Mesenchymal stem cell (in vitro differentiated cells and primary cell): ENCODE measurements around the gene SIDT1.

Source experiments
- DNase-seq: peaks from one replicate; pipeline ENCODE4 v3.0.0-alpha.2; 2013
- H2AFZ ChIP-seq: one replicate; pipeline ENCODE4 v1.6.1; 2013; ENCODE audit warnings: low read depth, mild to moderate bottlenecking, control low read depth, inconsistent platforms, low read length, moderate library complexity
- H2AK5ac ChIP-seq: 2 replicates; pipeline ENCODE4 v1.6.1; 2013; ENCODE audit warnings: low read length, moderate library complexity, mild to moderate bottlenecking, inconsistent platforms; ENCODE audit not compliant: severe bottlenecking
- H2BK120ac ChIP-seq: one replicate; pipeline ENCODE4 v1.6.1; 2013; ENCODE audit warnings: low read depth, mild to moderate bottlenecking, inconsistent platforms, low read length, moderate library complexity
- H2BK12ac ChIP-seq, 2 experiments: one replicate each; pipeline ENCODE4 v1.6.1; 2013; ENCODE audit warnings: inconsistent platforms in 2 of 2, low read length in 2 of 2, mild to moderate bottlenecking in 2 of 2, moderate library complexity in 2 of 2, control low read depth in 1 of 2
- H2BK15ac ChIP-seq: one replicate; pipeline ENCODE4 v1.6.1; 2013; ENCODE audit warnings: mild to moderate bottlenecking, low read depth, inconsistent platforms; ENCODE audit not compliant: poor library complexity, severe bottlenecking
- H2BK5ac ChIP-seq: 2 replicates; pipeline ENCODE4 v1.6.1; 2013; ENCODE audit warnings: low read depth, mild to moderate bottlenecking, low read length, control low read depth, inconsistent platforms; ENCODE audit not compliant: poor library complexity, severe bottlenecking
- H3K14ac ChIP-seq, 2 experiments: one replicate each; pipeline ENCODE4 v1.6.1; 2013; ENCODE audit warnings: inconsistent platforms in 2 of 2, low read length in 2 of 2, control low read depth in 1 of 2, mild to moderate bottlenecking in 1 of 2, moderate library complexity in 1 of 2
- H3K18ac ChIP-seq, 2 experiments: one replicate each; pipeline ENCODE4 v1.6.1; 2013; ENCODE audit warnings: inconsistent platforms in 2 of 2, low read length in 2 of 2, control low read depth in 1 of 2, low read depth in 1 of 2, mild to moderate bottlenecking in 1 of 2
- H3K23ac ChIP-seq, 2 experiments: one replicate each; pipeline ENCODE4 v1.6.1; 2013; ENCODE audit warnings: inconsistent platforms in 2 of 2, low read length in 2 of 2, mild to moderate bottlenecking in 2 of 2, moderate library complexity in 2 of 2, control low read depth in 1 of 2
- H3K27ac ChIP-seq: 2 replicates; pipeline ENCODE4 v1.5.1; 2013; ENCODE audit warnings: mild to moderate bottlenecking, moderate library complexity, low read length, control low read depth, inconsistent platforms; ENCODE audit not compliant: poor library complexity, severe bottlenecking
- H3K27me3 ChIP-seq, 2 experiments: 2 replicates each; pipeline versions ENCODE4 v1.6.1 to v1.7.0; 2013; ENCODE audit warnings: low read length in 2 of 2, mild to moderate bottlenecking in 2 of 2, moderate library complexity in 2 of 2, control low read depth in 1 of 2, inconsistent platforms in 1 of 2; ENCODE audit not compliant: control insufficient read depth in 1 of 2, insufficient read depth in 1 of 2
- H3K36me3 ChIP-seq, 2 experiments: 2 replicates each; pipeline versions ENCODE4 v1.6.1 to v1.7.0; 2013; ENCODE audit warnings: low read length in 2 of 2, control low read depth in 1 of 2, inconsistent platforms in 1 of 2, low read depth in 1 of 2, mild to moderate bottlenecking in 1 of 2; ENCODE audit not compliant: insufficient read depth in 2 of 2, control insufficient read depth in 1 of 2
- H3K4ac ChIP-seq, 2 experiments: one replicate each; pipeline ENCODE4 v1.6.1; 2013; ENCODE audit warnings: inconsistent platforms in 2 of 2, low read length in 2 of 2, mild to moderate bottlenecking in 2 of 2, moderate library complexity in 2 of 2, control low read depth in 1 of 2, low read depth in 1 of 2
- H3K4me1 ChIP-seq: 2 replicates; pipeline ENCODE4 v1.6.1; 2013; ENCODE audit warnings: low read depth, low read length, control low read depth; ENCODE audit not compliant: control insufficient read depth, insufficient read depth
- H3K4me2 ChIP-seq: 2 replicates; pipeline ENCODE4 v1.6.1; 2013; ENCODE audit warnings: low read length, mild to moderate bottlenecking, inconsistent platforms; ENCODE audit not compliant: poor library complexity, severe bottlenecking
- H3K4me3 ChIP-seq, 2 experiments: 2 replicates each; pipeline versions ENCODE4 v1.5.1 to v1.7.0; 2013; ENCODE audit warnings: low read length in 2 of 2, mild to moderate bottlenecking in 2 of 2, control low read depth in 1 of 2, low read depth in 1 of 2; ENCODE audit not compliant: insufficient read depth in 1 of 2
- H3K79me1 ChIP-seq: replicated peaks from 2 replicates; pipeline ENCODE4 v1.6.1; 2013; ENCODE audit warnings: mild to moderate bottlenecking, control low read depth, low read length, inconsistent platforms; ENCODE audit not compliant: poor library complexity, severe bottlenecking
- H3K9ac ChIP-seq: 2 replicates; pipeline ENCODE4 v1.7.0; 2013; ENCODE audit warnings: mild to moderate bottlenecking, low read length, moderate library complexity
- H3K9me3 ChIP-seq: 2 replicates; pipeline ENCODE4 v1.7.0; 2013; ENCODE audit warnings: mild to moderate bottlenecking, low read length; ENCODE audit not compliant: control insufficient read depth
- H4K8ac ChIP-seq: one replicate; pipeline ENCODE4 v1.6.1; 2013; ENCODE audit warnings: inconsistent platforms, mild to moderate bottlenecking, low read length, moderate library complexity
- H4K91ac ChIP-seq: one replicate; pipeline ENCODE4 v1.6.1; 2013; ENCODE audit warnings: mild to moderate bottlenecking, low read length, inconsistent platforms
- WGBS: methylation state at CpG from one replicate; pipeline ENCODE4 v1.1.7; 2013; ENCODE audit warnings: mixed read lengths; 5-methylcytosine and 5-hydroxymethylcytosine counted together

SIDT1 gene

GRCh38 chr3:113673593-113673992 lies 141.2 kb downstream of the SIDT1 start:
- H3K27ac ChIP-seq, result no peak overlapping the region
- peaks cover 17% of the 10 kb centered on the region for H3K79me1 ChIP-seq
- H3K14ac ChIP-seq, result no peak overlapping the region
- H2BK120ac ChIP-seq, result no peak overlapping the region
- WGBS, result 95% methylated on average over 4 of the region's 4 CpGs
- H3K4ac ChIP-seq, result no peak overlapping the region
- H4K8ac ChIP-seq, result no peak overlapping the region
- no peak overlapping the region for H4K91ac ChIP-seq
- no peak overlapping the region for H3K4me3 ChIP-seq
- H3K18ac ChIP-seq, result no peak overlapping the region
- H3K23ac ChIP-seq, result no peak overlapping the region
- DNase-seq, result no peak
- peaks cover 6 to 47% of the 10 kb centered on the region in 2 experiments for H3K36me3 ChIP-seq
- H2BK15ac ChIP-seq, result no peak overlapping the region
- H3K9ac ChIP-seq, result no peak overlapping the region
- no peaks in the 10 kb centered on the region for H3K27me3 ChIP-seq
- no peaks in the 10 kb centered on the region for H3K4me1 ChIP-seq
- no peak overlapping the region for H2BK5ac ChIP-seq
- no peaks in the 10 kb centered on the region for H3K9me3 ChIP-seq
- H2AK5ac ChIP-seq, result no peak overlapping the region
- no peak overlapping the region for H3K4me2 ChIP-seq
- no peak overlapping the region for H2AFZ ChIP-seq
- no peak overlapping the region for H2BK12ac ChIP-seq

GRCh38 chr3:113676261-113676660 lies 143.9 kb downstream of the SIDT1 start:
- Histone ChIP-seq H3K18ac (no peak overlapping the region), H2AK5ac (no peak overlapping the region), H2BK12ac (no peak overlapping the region), H2BK5ac (no peak overlapping the region), H3K36me3 (peaks cover 6 to 43% of the 10 kb centered on the region in 2 experiments), H4K91ac (no peak overlapping the region), H4K8ac (no peak overlapping the region), H2BK120ac (no peak overlapping the region), H3K14ac (no peak overlapping the region), H3K4me1 (no peaks in the 10 kb centered on the region), H2BK15ac (no peak overlapping the region), H3K79me1 (peaks cover 22% of the 10 kb centered on the region), H3K9me3 (no peaks in the 10 kb centered on the region), H2AFZ (no peak overlapping the region), H3K9ac (no peak overlapping the region), H3K27me3 (no peaks in the 10 kb centered on the region), H3K4me2 (no peak overlapping the region), H3K4me3 (no peak overlapping the region), H3K27ac (no peak overlapping the region), H3K23ac (no peak overlapping the region), H3K4ac (no peak overlapping the region)
- WGBS, result 81% methylated on average over 3 of the region's 3 CpGs
- no peak for DNase-seq

GRCh38 chr3:113677737-113678136 lies 145.4 kb downstream of the SIDT1 start:
- Histone ChIP-seq H3K4ac (no peak overlapping the region), H3K18ac (no peak overlapping the region), H2BK120ac (no peak overlapping the region), H3K9ac (no peak overlapping the region), H3K36me3 (peaks cover 2 to 37% of the 10 kb centered on the region in 2 experiments), H2AFZ (no peak overlapping the region), H2BK5ac (no peak overlapping the region), H3K27ac (no peak overlapping the region), H2BK12ac (no peak overlapping the region), H2AK5ac (no peak overlapping the region), H3K27me3 (no peaks in the 10 kb centered on the region), H3K4me1 (no peaks in the 10 kb centered on the region), H3K9me3 (no peaks in the 10 kb centered on the region), H4K91ac (no peak overlapping the region), H3K4me2 (no peak overlapping the region), H3K14ac (no peak overlapping the region), H3K4me3 (no peak overlapping the region), H4K8ac (no peak overlapping the region), H2BK15ac (no peak overlapping the region), H3K79me1 (peaks cover 25% of the 10 kb centered on the region), H3K23ac (no peak overlapping the region)
- DNase-seq, result no peak
- WGBS, result no CpG with 5 or more reads among the region's 1 CpG

DNA sequence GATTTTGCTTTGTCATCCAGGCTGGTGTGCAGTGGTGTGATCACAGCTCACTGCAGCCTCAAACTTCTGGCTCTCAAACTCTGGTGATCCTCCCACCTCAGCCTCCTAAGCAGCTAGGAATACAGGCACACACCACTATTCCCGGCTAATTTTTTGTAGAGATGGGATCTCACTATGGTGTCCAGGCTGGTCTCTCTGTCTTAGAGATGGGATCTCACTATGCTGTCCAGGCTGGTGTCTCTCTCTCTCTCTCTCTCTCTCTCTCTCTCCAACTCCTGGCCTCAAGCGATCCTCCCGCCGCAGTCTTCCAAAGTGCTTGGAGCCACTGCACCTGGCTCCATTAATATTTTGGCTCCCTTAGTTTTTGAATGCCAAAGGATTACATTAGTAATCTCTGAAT lies 146.4 kb downstream of the SIDT1 start:
- Histone ChIP-seq H3K27ac (no peak overlapping the region), H2AFZ (no peak overlapping the region), H3K9ac (no peak overlapping the region), H2BK12ac (no peak overlapping the region), H3K14ac (no peak overlapping the region), H3K27me3 (no peaks in the 10 kb centered on the region), H3K36me3 (peaks cover 0 to 30% of the 10 kb centered on the region in 2 experiments), H2BK120ac (no peak overlapping the region), H3K4ac (no peak overlapping the region), H3K4me2 (no peak overlapping the region), H2AK5ac (no peak overlapping the region), H3K4me3 (no peak overlapping the region), H4K91ac (no peak overlapping the region), H3K18ac (no peak overlapping the region), H2BK5ac (no peak overlapping the region), H3K23ac (no peak overlapping the region), H3K4me1 (no peaks in the 10 kb centered on the region), H3K79me1 (peaks cover 25% of the 10 kb centered on the region), H4K8ac (no peak overlapping the region), H2BK15ac (no peak overlapping the region), H3K9me3 (no peaks in the 10 kb centered on the region)
- no peak for DNase-seq
- WGBS, result no CpG with 5 or more reads among the region's 4 CpGs
